ENCODE measurements around the gene PFKFB4.
"Not testable (repeated sequence)": the region's sequence is repeated elsewhere in the genome, so short reads cannot be mapped to it uniquely, and the experiment has no call there.

PFKFB4 gene

DNA sequence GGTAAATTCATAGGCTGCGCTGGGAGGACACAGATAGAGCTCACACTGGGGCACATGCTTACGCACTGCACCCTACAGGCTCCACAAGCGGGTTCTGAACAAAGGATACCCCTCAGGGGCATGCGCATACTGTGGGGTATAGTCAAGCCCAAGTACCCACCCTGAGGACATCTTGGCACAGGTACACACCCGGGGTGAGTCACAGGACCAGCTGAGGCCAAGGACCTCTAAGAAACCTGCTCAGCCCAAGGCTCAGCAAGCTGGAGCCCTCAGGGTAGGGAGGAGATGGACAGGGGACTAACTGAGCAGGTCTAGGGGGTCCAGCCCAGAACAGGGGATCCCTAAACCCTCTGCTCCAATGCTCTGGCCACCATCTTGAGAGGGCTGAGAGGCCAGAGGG lies 55.9 kb downstream of the PFKFB4 start:
- DNase-seq (ENCODE audit: low read depth in 2 of 2), result no peak

- no peak for DNase-seq (ENCODE audit: low read depth in 2 of 2)
Measured at GRCh38 chr3:48493203-48493501, 63.5 kb downstream of the PFKFB4 start.

- no peak for DNase-seq (ENCODE audit: low read depth in 2 of 2)
Measured at GRCh38 chr3:48492461-48493202, 64.0 kb downstream of the PFKFB4 start.

DNA sequence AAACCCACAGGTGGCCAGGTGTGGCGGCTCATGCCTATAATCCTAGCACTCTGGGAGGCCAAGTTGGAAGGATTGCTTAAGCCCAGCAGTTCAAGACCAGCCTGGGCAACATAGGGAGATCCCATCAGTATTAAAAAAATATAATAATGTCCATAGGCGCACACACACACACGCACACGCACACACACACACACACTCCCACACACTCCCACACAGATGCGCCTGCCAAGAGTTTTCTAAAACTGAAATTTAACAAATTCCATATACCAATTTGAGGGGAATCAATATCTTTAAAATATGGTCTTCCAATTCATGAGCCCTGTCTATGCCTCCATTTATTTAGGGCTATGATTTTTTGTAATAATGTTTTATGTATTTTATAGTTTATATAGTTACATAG lies 69.7 kb downstream of the PFKFB4 start:
- DNase-seq (ENCODE audit: low read depth in 2 of 2), result no peak

DNA sequence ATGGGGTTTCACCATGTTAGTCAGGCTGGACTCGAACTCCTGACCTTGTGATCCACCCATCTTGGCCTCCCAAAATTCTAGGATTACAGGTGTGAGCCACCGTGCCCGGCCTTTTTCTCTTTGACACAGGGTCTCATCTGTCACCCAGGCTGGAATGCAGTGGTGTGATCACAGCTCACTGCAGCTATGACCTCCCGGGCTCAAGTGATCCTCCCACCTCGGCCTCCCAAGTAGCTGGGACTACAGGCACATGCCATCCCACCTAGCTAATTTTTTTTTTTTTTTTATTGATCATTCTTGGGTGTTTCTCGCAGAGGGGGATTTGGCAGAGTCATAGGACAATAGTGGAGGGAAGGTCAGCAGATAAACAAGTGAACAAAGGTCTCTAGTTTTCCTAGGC lies 73.8 kb downstream of the PFKFB4 start:
- not testable (repeated sequence) for DNase-seq (ENCODE audit: low read depth in 2 of 2)

GRCh38 chr3:48480891-48481290 lies 75.7 kb downstream of the PFKFB4 start:
- not testable (repeated sequence) for DNase-seq (ENCODE audit: low read depth in 2 of 2)

- no peak for DNase-seq (ENCODE audit: low read depth in 2 of 2)
Measured at GRCh38 chr3:48478626-48479555, 77.7 kb downstream of the PFKFB4 start.

- no peak for DNase-seq (ENCODE audit: low read depth in 2 of 2)
Measured at GRCh38 chr3:48477959-48478520, 78.6 kb downstream of the PFKFB4 start.

DNA sequence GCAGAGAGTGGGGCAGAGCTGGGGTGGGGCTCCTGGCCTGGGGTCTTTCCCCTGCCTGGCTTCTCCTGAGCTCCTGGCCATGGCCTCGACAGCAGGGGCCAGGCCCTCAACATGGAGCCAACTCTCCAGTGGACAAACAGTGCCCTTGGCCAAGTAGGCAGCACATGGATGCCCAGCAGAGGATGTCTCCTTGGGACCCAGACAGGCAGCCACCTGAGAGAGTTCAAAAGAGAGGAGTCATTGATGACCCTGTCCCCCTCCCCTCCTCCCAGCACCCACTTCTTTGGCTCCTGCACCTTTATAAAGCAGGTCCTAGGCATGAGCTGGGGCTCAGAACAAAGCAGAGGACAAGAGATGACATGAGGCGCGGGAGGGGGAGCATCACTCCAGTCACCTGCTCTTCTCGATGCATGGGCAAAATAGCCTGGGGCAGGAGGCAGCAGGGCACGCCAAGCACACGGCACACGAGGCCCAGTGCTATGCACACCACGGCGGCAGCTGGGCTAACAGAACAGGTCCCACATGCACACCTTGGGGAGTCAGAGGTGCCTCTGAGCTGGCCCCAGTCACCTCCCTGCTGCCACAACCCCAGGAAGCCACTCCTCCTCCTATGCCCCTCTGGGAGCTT lies 80.1 kb downstream of the PFKFB4 start:
- DNase-seq (ENCODE audit: low read depth in 2 of 2), result no peak

DNA sequence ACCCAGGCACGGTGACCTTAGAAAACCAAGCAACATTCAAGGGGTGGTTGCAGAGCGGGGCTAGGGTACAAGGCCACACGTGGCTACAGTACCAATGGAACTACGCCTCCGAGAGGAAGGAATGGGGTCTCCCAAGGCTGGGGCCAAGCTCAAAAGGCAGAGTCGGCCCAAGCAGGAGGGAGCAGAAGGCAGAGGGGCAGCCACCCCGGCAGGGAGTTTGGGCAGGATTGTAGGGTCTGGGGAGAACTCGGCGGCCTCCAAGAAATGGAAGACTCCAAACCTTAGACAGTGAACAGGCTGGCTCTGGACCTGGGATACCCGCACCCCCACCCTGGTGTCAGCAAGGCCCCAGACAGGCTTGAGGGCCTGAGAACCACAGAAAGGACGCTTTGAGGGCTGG lies 81.4 kb downstream of the PFKFB4 start:
- no peak for DNase-seq (ENCODE audit: low read depth in 2 of 2)

DNA sequence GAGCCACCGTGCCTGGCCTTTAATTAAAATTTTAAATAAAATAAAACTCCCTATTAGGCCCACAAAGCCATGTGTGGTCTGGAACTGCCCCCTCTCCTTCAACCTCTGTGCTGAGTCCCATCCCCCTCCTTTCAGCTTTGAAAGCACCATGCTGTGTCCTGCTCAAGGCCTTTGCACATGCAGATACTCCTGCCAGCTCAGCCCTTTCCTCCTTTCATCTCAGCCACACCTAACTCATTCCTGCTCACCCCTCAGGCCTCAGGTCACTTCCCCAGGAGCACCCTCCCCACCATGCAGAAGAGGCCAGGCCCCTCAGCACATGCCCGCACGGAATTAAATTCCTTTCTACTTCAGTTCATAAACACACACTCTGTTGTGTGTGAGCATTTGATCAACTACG lies 82.0 kb downstream of the PFKFB4 start:
- DNase-seq (ENCODE audit: low read depth in 2 of 2), result no peak

DNA sequence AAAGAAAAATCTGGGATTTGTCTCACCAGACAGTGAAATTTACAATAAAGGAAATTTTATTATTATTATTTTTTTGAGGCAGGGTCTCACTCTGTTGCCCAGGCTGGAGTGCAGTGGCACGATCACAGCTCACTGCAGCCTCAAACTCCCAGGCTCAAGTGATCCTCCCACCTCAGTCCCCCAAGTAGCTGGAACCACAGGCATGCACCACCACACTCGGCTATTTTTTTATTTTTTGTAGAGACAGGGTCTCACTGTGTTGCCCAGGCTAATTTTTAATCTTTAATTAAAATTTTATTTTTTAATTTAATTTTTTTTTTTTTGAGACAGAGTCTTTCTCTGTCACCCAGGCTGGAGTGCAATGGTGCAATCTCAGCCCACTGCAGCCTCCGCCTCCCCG lies 82.6 kb downstream of the PFKFB4 start:
- DNase-seq (ENCODE audit: low read depth in 2 of 2), result not testable (repeated sequence)

DNA sequence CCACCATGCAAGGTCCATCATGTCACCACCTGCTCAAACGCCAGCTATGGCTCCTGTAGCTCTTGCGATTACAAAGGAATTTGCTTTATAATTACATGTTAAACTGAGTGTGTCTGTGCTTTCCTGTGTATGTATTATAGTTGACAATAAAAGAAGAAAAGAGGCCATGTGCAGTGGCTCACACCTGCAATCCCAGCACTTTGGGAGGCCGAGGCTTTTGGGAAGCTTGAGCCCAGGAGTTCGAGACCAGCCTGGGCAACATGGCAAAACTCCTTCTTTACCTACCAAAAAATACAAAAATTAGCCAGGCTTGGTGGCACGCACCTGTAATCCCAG lies 83.0 kb downstream of the PFKFB4 start:
- no peak for DNase-seq (ENCODE audit: low read depth in 2 of 2)

DNA sequence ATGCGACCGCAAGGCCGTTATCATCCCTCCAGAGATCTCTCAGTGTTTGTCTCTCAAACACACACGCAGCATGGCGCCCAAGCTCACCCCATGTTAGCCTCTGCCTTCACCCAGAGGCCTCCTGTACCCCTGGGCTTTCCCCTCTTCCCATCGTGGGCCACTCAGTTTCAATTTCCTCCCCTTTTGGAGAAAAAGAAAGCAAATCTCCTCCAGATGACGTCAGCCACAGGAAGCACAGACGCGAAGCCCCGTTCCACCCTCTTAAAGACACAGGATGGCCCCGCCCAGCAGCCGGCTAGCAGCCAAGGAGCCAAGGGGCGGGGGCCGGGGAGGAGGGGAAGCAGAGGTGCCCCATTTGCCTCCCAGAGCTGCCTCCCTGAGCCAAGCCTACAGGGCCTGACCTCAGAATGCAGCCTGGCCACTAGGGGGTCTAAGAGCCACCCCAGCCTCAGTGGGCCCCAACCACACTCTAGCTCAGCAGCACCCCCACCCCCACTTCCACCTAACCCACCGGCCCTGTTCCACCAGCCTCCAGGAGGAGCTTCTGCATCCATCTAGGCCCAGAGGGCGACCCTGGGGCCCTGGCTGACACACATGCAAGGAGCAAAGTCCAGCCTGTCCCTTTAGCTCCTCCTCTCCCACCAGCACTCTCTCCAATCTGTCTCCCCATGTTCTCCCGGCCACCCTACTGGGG lies 83.5 kb downstream of the PFKFB4 start:
- DNase-seq (ENCODE audit: low read depth in 2 of 2), result peak; percentile 88 to 96

- DNase-seq (ENCODE audit: low read depth in 2 of 2), result no peak
Measured at GRCh38 chr3:48472673-48472922, 84.0 kb downstream of the PFKFB4 start.

DNA sequence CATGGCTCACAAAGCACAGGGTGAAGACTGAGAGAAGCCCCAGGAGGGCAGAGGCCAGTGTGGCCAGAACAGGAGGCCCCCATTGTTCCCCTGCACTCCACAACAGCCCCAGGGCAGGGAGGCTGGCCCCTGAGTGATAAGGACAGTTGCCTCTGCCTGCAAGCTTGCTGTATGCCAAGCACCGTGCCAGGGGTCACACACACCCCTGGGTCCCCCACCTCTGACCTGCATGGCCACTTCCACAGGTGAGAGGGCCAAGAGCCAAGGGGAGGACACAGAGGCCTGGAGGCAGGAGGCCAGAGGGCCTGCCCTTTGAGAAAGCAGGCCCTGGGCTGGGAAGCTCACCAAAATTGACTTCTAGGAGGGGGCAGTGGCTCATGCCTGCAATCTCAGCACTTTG lies 86.3 kb downstream of the PFKFB4 start:
- DNase-seq (ENCODE audit: low read depth in 2 of 2), result no peak

GRCh38 chr3:48469046-48469915 lies 87.3 kb downstream of the PFKFB4 start:
- DNase-seq (ENCODE audit: low read depth in 2 of 2), result no peak

- DNase-seq (ENCODE audit: low read depth in 2 of 2), result no peak
Measured at GRCh38 chr3:48468329-48468731, 88.3 kb downstream of the PFKFB4 start.
